Lower leg skin (tissue), 4 donors: ENCODE measurements around the gene KCNH3. TPM values are rescaled to one million over a fixed set of nuclear protein-coding genes. Genes with fewer than 3 reads are reported as not detected.

Source experiments
- DNase-seq, 2 donors: peaks; one replicate each; pipeline ENCODE4 v3.0.0-alpha.2; 2019; ENCODE audit warnings: low spot score in 2 of 2
- H3K4me3 ChIP-seq: fragments of 200-600 bp; sonication (generic); 2 replicates; pipeline ENCODE4 v1.5.1; 2017; ENCODE audit warnings: mild to moderate bottlenecking, low read depth; ENCODE audit not compliant: poor library complexity, severe bottlenecking
- POLR2A ChIP-seq, 2 donors: fragments of 450-650 bp; IDR thresholded peaks; one replicate each; pipeline ENCODE4 v1.6.1; 2016 to 2017; ENCODE audit warnings: antibody characterized with exemption in 2 of 2, mild to moderate bottlenecking in 1 of 2, moderate library complexity in 1 of 2
- WGBS, 2 donors: methylation state at CpG; one replicate each; pipeline ENCODE4 v1.1.5; 2018; 5-methylcytosine and 5-hydroxymethylcytosine counted together
- intact Hi-C: fragments of 100-400 bp; cut with DNase I; formaldehyde crosslinking; loops from one replicate; pipeline ENCODE4 v1.15.0; 2023; ENCODE audit warnings: low total_unique reads
- total RNA-seq, 4 donors: library from RNA; depleted of rRNA; stranded (reverse); fragments of >200 nt; gene quantifications; one replicate each; pipeline ENCODE4 v1.1.0, GENCODE V29; 2016
- TF ChIP-seq, protein P1 (sequence below), 3 donors: fragments of 450-650 bp; IDR thresholded peaks; one replicate each; pipeline ENCODE4 v1.5.1; 2016; ENCODE audit warnings: antibody characterized with exemption in 3 of 3, mild to moderate bottlenecking in 3 of 3, moderate library complexity in 2 of 3

Gene KCNH3
- total RNA-seq, 4 donors from 2014 or later: 0.17 to 1.1 TPM; not detected in 2

- intact Hi-C loops: no loop called here
- H3K4me3 ChIP-seq: no peak overlapping the region
- WGBS, 2 donors: 86 to 87% methylated on average over 10 of the region's 10 CpGs
- DNase-seq: no peak
- TF ChIP-seq, protein P1, sequence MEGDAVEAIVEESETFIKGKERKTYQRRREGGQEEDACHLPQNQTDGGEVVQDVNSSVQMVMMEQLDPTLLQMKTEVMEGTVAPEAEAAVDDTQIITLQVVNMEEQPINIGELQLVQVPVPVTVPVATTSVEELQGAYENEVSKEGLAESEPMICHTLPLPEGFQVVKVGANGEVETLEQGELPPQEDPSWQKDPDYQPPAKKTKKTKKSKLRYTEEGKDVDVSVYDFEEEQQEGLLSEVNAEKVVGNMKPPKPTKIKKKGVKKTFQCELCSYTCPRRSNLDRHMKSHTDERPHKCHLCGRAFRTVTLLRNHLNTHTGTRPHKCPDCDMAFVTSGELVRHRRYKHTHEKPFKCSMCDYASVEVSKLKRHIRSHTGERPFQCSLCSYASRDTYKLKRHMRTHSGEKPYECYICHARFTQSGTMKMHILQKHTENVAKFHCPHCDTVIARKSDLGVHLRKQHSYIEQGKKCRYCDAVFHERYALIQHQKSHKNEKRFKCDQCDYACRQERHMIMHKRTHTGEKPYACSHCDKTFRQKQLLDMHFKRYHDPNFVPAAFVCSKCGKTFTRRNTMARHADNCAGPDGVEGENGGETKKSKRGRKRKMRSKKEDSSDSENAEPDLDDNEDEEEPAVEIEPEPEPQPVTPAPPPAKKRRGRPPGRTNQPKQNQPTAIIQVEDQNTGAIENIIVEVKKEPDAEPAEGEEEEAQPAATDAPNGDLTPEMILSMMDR (IDR thresholded peaks at IDR 0.05): no peak
- no peak for TF ChIP-seq POLR2A (IDR thresholded peaks at IDR 0.05)
Measured at GRCh38 chr12:49496417-49497360, 42.1 kb upstream of the KCNH3 start.

DNA sequence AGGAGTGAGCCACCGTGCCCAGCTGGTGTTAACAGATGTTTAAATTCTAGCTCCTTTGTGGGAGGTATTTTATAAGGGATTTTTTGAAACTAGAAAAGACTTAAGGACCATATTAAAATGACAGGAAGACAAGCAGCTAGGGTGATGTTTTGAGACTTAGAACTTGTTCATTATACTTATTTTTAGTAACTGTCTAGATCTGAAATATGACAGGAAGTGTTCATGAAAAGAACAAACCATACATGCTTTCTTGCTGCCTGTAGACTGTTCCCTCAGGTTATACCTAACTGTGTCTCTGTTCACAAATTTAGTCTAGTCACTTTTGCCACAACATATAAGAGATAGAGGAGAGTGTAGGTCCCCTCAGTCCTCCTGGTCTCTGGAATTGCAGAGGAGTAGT is 36.9 kb upstream of the KCNH3 start:
- DNase-seq: no peak
- intact Hi-C loops: no loop called here
- no peak for TF ChIP-seq POLR2A (IDR thresholded peaks at IDR 0.05)
- TF ChIP-seq, protein P1 (IDR thresholded peaks at IDR 0.05): no peak
- H3K4me3 ChIP-seq: no peak overlapping the region
- 81 to 83% methylated on average over 1 of the region's 1 CpG for WGBS, 2 donors

DNA sequence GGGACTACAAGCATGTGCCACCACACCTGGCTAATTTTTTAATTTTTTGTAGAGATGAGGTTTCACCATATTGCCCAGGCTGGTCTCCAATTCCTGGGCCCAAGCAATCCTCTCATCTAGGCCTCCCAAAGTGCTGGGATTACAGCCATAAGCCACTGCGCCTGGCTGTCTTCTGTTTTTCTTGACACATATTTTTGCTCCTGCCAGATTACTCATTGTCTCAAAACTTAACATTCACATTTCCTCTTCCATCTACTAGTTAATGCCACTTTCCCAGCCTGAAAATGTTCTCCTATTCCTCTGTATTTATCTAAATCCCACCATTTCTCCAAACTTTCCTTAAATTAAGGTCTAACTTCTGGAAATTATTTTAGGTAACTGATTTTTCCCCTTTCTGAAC is 36.2 kb upstream of the KCNH3 start:
- intact Hi-C loops: no loop called here
- no peak overlapping the region for H3K4me3 ChIP-seq
- 95 to 97% methylated on average over 1 of the region's 1 CpG for WGBS, 2 donors
- TF ChIP-seq, protein P1 (IDR thresholded peaks at IDR 0.05): no peak
- TF ChIP-seq POLR2A (IDR thresholded peaks at IDR 0.05): no peak
- DNase-seq: no peak

DNA sequence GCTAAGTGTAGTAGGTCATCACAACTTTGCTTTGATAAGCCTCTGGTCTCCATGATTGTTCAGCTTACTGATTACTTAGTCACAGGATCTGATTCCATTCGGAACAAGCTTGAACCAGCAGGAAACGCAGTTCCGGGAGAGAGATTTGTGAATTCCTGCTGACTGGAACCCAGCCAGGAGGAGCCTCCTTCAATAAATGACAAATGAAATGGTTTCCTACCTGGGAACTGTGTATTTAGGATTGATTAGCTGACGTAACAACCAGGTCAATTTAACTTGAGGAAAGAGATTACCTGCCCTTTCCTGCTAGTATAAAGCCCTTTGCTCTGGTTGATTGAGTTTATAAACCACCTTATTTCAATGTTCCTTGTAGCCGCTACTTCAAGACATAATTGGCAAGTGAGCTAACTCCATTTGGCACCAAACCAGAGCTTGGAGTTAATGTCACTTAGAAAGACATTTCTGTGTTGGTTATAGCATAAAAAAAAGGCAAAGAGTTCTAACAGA is 35.1 kb upstream of the KCNH3 start:
- WGBS, 2 donors: 45 to 59% methylated on average over 5 of the region's 5 CpGs
- TF ChIP-seq POLR2A (IDR thresholded peaks at IDR 0.05): no peak
- TF ChIP-seq, protein P1 (IDR thresholded peaks at IDR 0.05): no peak
- intact Hi-C loops: no loop called here
- H3K4me3 ChIP-seq: no peak overlapping the region
- no peak for DNase-seq

GRCh38 chr12:49505672-49506071 is 33.2 kb upstream of the KCNH3 start:
- intact Hi-C loops: loop anchor here (5.0 kb wide), 1 partner anchor 138 kb away; the partner anchor contains the start of gene SPATS2
- no peak for DNase-seq
- TF ChIP-seq, protein P1 (IDR thresholded peaks at IDR 0.05): no peak
- TF ChIP-seq POLR2A (IDR thresholded peaks at IDR 0.05): no peak
- no peak overlapping the region for H3K4me3 ChIP-seq
